Stimulated activated naive CD8-positive, alpha-beta T cell treated with anti-CD3 and anti-CD28 coated beads, Interleukin-15, Interleukin-2, amounts not matched to agents 100 ng/mL and 50 ng/mL, for 24 hours (primary cell): ENCODE results near the gene RBMS3.

ENCODE experiments used
- H3K27ac Mint-ChIP-seq: one replicate; pipeline ENCODE4 v1.8.0; 2021; ENCODE audit warnings: mild to moderate bottlenecking, mixed read lengths
- H3K27me3 Mint-ChIP-seq: one replicate; pipeline ENCODE4 v1.8.0; 2021; ENCODE audit warnings: mixed read lengths
- H3K36me3 Mint-ChIP-seq: one replicate; pipeline ENCODE4 v1.8.0; 2021; ENCODE audit warnings: low read depth, mixed read lengths
- H3K4me1 Mint-ChIP-seq: one replicate; pipeline ENCODE4 v1.8.0; 2021; ENCODE audit warnings: low read depth, mixed read lengths
- H3K4me3 Mint-ChIP-seq: one replicate; pipeline ENCODE4 v1.8.0; 2021; ENCODE audit warnings: mild to moderate bottlenecking, mixed read lengths
- H3K9me3 Mint-ChIP-seq: one replicate; pipeline ENCODE4 v1.8.0; 2021; ENCODE audit warnings: mixed read lengths

The RBMS3 gene

GRCh38 chr3:29557186-29557585 is 276.3 kb downstream of the RBMS3 start:
- Mint-ChIP-seq H3K36me3 (no peaks in the 10 kb centered on the region), H3K4me3 (no peak overlapping the region), H3K4me1 (peaks cover 4% of the 10 kb centered on the region), H3K9me3 (no peaks in the 10 kb centered on the region), H3K27me3 (peaks cover 6% of the 10 kb centered on the region), H3K27ac (no peak overlapping the region)

- Mint-ChIP-seq H3K9me3 (no peaks in the 10 kb centered on the region), H3K4me3 (no peak overlapping the region), H3K36me3 (no peaks in the 10 kb centered on the region), H3K27me3 (peaks cover 3% of the 10 kb centered on the region), H3K27ac (no peak overlapping the region), H3K4me1 (peaks cover 4% of the 10 kb centered on the region)
Measured at GRCh38 chr3:29557825-29558224, 277.0 kb downstream of the RBMS3 start.

- Mint-ChIP-seq H3K4me1 (peaks cover 4% of the 10 kb centered on the region), H3K27me3 (peaks cover 6% of the 10 kb centered on the region), H3K9me3 (no peaks in the 10 kb centered on the region), H3K27ac (no peak overlapping the region), H3K36me3 (no peaks in the 10 kb centered on the region), H3K4me3 (no peak overlapping the region)
Measured at GRCh38 chr3:29559741-29560465, 279.0 kb downstream of the RBMS3 start.

- H3K36me3 Mint-ChIP-seq: no peaks in the 10 kb centered on the region
- H3K27me3 Mint-ChIP-seq: peaks cover 6% of the 10 kb centered on the region
- H3K4me1 Mint-ChIP-seq: no peaks in the 10 kb centered on the region
- H3K4me3 Mint-ChIP-seq: no peak overlapping the region
- H3K9me3 Mint-ChIP-seq: no peaks in the 10 kb centered on the region
- no peak overlapping the region for H3K27ac Mint-ChIP-seq
Measured at GRCh38 chr3:29561651-29562149, 280.8 kb downstream of the RBMS3 start.

GRCh38 chr3:29565236-29565635 is 284.4 kb downstream of the RBMS3 start:
- H3K36me3 Mint-ChIP-seq: no peaks in the 10 kb centered on the region
- H3K27ac Mint-ChIP-seq: no peak overlapping the region
- no peaks in the 10 kb centered on the region for H3K9me3 Mint-ChIP-seq
- no peaks in the 10 kb centered on the region for H3K4me1 Mint-ChIP-seq
- H3K4me3 Mint-ChIP-seq: no peak overlapping the region
- H3K27me3 Mint-ChIP-seq: peaks cover 3% of the 10 kb centered on the region

GRCh38 chr3:29567501-29567900 is 286.6 kb downstream of the RBMS3 start:
- H3K27ac Mint-ChIP-seq: no peak overlapping the region
- H3K4me3 Mint-ChIP-seq: no peak overlapping the region
- H3K4me1 Mint-ChIP-seq: no peaks in the 10 kb centered on the region
- peaks cover 3% of the 10 kb centered on the region for H3K27me3 Mint-ChIP-seq
- H3K9me3 Mint-ChIP-seq: peaks cover 10% of the 10 kb centered on the region
- no peaks in the 10 kb centered on the region for H3K36me3 Mint-ChIP-seq

GRCh38 chr3:29568355-29568754 is 287.5 kb downstream of the RBMS3 start:
- H3K4me3 Mint-ChIP-seq: no peak overlapping the region
- H3K27ac Mint-ChIP-seq: no peak overlapping the region
- H3K27me3 Mint-ChIP-seq: no peaks in the 10 kb centered on the region
- no peaks in the 10 kb centered on the region for H3K4me1 Mint-ChIP-seq
- H3K9me3 Mint-ChIP-seq: peaks cover 10% of the 10 kb centered on the region
- H3K36me3 Mint-ChIP-seq: no peaks in the 10 kb centered on the region

GRCh38 chr3:29576181-29576580 is 295.3 kb downstream of the RBMS3 start:
- no peaks in the 10 kb centered on the region for H3K27me3 Mint-ChIP-seq
- peaks cover 8% of the 10 kb centered on the region for H3K9me3 Mint-ChIP-seq
- no peaks in the 10 kb centered on the region for H3K36me3 Mint-ChIP-seq
- H3K4me1 Mint-ChIP-seq: no peaks in the 10 kb centered on the region
- H3K27ac Mint-ChIP-seq: no peak overlapping the region
- H3K4me3 Mint-ChIP-seq: no peak overlapping the region

- no peak overlapping the region for H3K27ac Mint-ChIP-seq
- H3K4me3 Mint-ChIP-seq: no peak overlapping the region
- H3K4me1 Mint-ChIP-seq: no peaks in the 10 kb centered on the region
- H3K36me3 Mint-ChIP-seq: no peaks in the 10 kb centered on the region
- H3K27me3 Mint-ChIP-seq: no peaks in the 10 kb centered on the region
- peaks cover 8% of the 10 kb centered on the region for H3K9me3 Mint-ChIP-seq
Measured at GRCh38 chr3:29576675-29577074, 295.8 kb downstream of the RBMS3 start.

GRCh38 chr3:29577250-29577649 is 296.4 kb downstream of the RBMS3 start:
- H3K27ac Mint-ChIP-seq: no peak overlapping the region
- H3K36me3 Mint-ChIP-seq: no peaks in the 10 kb centered on the region
- peaks cover 5% of the 10 kb centered on the region for H3K9me3 Mint-ChIP-seq
- no peaks in the 10 kb centered on the region for H3K4me1 Mint-ChIP-seq
- H3K27me3 Mint-ChIP-seq: no peaks in the 10 kb centered on the region
- no peak overlapping the region for H3K4me3 Mint-ChIP-seq

GRCh38 chr3:29581311-29581710 is 300.4 kb downstream of the RBMS3 start:
- Mint-ChIP-seq H3K27ac (no peak overlapping the region), H3K27me3 (no peaks in the 10 kb centered on the region), H3K36me3 (no peaks in the 10 kb centered on the region), H3K4me1 (no peaks in the 10 kb centered on the region), H3K4me3 (no peak overlapping the region), H3K9me3 (peaks cover 3% of the 10 kb centered on the region)

GRCh38 chr3:29582273-29582672 is 301.4 kb downstream of the RBMS3 start:
- H3K4me3 Mint-ChIP-seq: no peak overlapping the region
- no peak overlapping the region for H3K27ac Mint-ChIP-seq
- peaks cover 3% of the 10 kb centered on the region for H3K9me3 Mint-ChIP-seq
- H3K36me3 Mint-ChIP-seq: no peaks in the 10 kb centered on the region
- no peaks in the 10 kb centered on the region for H3K4me1 Mint-ChIP-seq
- H3K27me3 Mint-ChIP-seq: no peaks in the 10 kb centered on the region

- H3K9me3 Mint-ChIP-seq: peaks cover 3% of the 10 kb centered on the region
- H3K4me1 Mint-ChIP-seq: no peaks in the 10 kb centered on the region
- no peak overlapping the region for H3K27ac Mint-ChIP-seq
- H3K36me3 Mint-ChIP-seq: no peaks in the 10 kb centered on the region
- H3K27me3 Mint-ChIP-seq: no peaks in the 10 kb centered on the region
- no peak overlapping the region for H3K4me3 Mint-ChIP-seq
Measured at GRCh38 chr3:29583861-29584260, 303.0 kb downstream of the RBMS3 start.

GRCh38 chr3:29585368-29585767 is 304.5 kb downstream of the RBMS3 start:
- Mint-ChIP-seq H3K27me3 (no peaks in the 10 kb centered on the region), H3K36me3 (no peaks in the 10 kb centered on the region), H3K4me3 (no peak overlapping the region)

GRCh38 chr3:29587340-29587739 is 306.5 kb downstream of the RBMS3 start:
- Mint-ChIP-seq H3K4me3 (no peak overlapping the region), H3K36me3 (no peaks in the 10 kb centered on the region), H3K27me3 (no peaks in the 10 kb centered on the region)

More at GRCh38 chr3:29585368-29585767, 304.5 kb downstream of the RBMS3 start:
- Mint-ChIP-seq H3K27ac (no peak overlapping the region), H3K4me1 (no peaks in the 10 kb centered on the region), H3K9me3 (no peaks in the 10 kb centered on the region)

GRCh38 chr3:29590012-29590411 is 309.1 kb downstream of the RBMS3 start:
- H3K27ac Mint-ChIP-seq: no peak overlapping the region
- no peak overlapping the region for H3K4me3 Mint-ChIP-seq

More at GRCh38 chr3:29587340-29587739, 306.5 kb downstream of the RBMS3 start:
- no peak overlapping the region for H3K27ac Mint-ChIP-seq
- no peaks in the 10 kb centered on the region for H3K9me3 Mint-ChIP-seq
- H3K4me1 Mint-ChIP-seq: no peaks in the 10 kb centered on the region

More at GRCh38 chr3:29590012-29590411, 309.1 kb downstream of the RBMS3 start:
- H3K36me3 Mint-ChIP-seq: no peaks in the 10 kb centered on the region
- H3K27me3 Mint-ChIP-seq: no peaks in the 10 kb centered on the region
- no peaks in the 10 kb centered on the region for H3K4me1 Mint-ChIP-seq
- no peaks in the 10 kb centered on the region for H3K9me3 Mint-ChIP-seq
